ENCODE measurements around the gene ANKRD12.

ANKRD12 gene

GRCh38 chr18:9280849-9281248 lies 144.3 kb downstream of the ANKRD12 start:
- FAIRE-seq: no peak
- DNase-seq (ENCODE audit: insufficient read length, low spot score): no peak

- DNase-seq (ENCODE audit: insufficient read length, low spot score) (no peak), FAIRE-seq (no peak)
Measured at GRCh38 chr18:9281780-9282179, 145.2 kb downstream of the ANKRD12 start.

- DNase-seq (ENCODE audit: insufficient read length, low spot score) (no peak), FAIRE-seq (no peak)
Measured at GRCh38 chr18:9283791-9284190, 147.2 kb downstream of the ANKRD12 start.

- FAIRE-seq: no peak
Measured at GRCh38 chr18:9285604-9286003, 149.0 kb downstream of the ANKRD12 start.

GRCh38 chr18:9287036-9287435 lies 150.5 kb downstream of the ANKRD12 start:
- DNase-seq (ENCODE audit: insufficient read length, low spot score) (no peak), FAIRE-seq (no peak)

More at GRCh38 chr18:9285604-9286003, 149.0 kb downstream of the ANKRD12 start:
- DNase-seq (ENCODE audit: insufficient read length, low spot score): no peak

GRCh38 chr18:9289698-9290097 lies 153.1 kb downstream of the ANKRD12 start:
- FAIRE-seq (no peak), DNase-seq (ENCODE audit: insufficient read length, low spot score) (no peak)

- DNase-seq (ENCODE audit: insufficient read length, low spot score) (no peak), FAIRE-seq (no peak)
Measured at GRCh38 chr18:9290156-9290555, 153.6 kb downstream of the ANKRD12 start.

- no peak for FAIRE-seq
- DNase-seq (ENCODE audit: insufficient read length, low spot score): no peak
Measured at GRCh38 chr18:9292047-9292446, 155.5 kb downstream of the ANKRD12 start.

GRCh38 chr18:9293948-9294347 lies 157.4 kb downstream of the ANKRD12 start:
- no peak for FAIRE-seq
- no peak for DNase-seq (ENCODE audit: insufficient read length, low spot score)

- no peak for DNase-seq (ENCODE audit: insufficient read length, low spot score)
- no peak for FAIRE-seq
Measured at GRCh38 chr18:9296233-9297006, 159.8 kb downstream of the ANKRD12 start.

GRCh38 chr18:9297007-9297393 lies 160.4 kb downstream of the ANKRD12 start:
- DNase-seq (ENCODE audit: insufficient read length, low spot score) (no peak), FAIRE-seq (no peak)

- DNase-seq (ENCODE audit: insufficient read length, low spot score) (no peak), FAIRE-seq (no peak)
Measured at GRCh38 chr18:9304388-9305070, 167.9 kb downstream of the ANKRD12 start.

- FAIRE-seq: no peak
- no peak for DNase-seq (ENCODE audit: insufficient read length, low spot score)
Measured at GRCh38 chr18:9319333-9319732, 182.8 kb downstream of the ANKRD12 start.

GRCh38 chr18:9321017-9321452 lies 184.5 kb downstream of the ANKRD12 start:
- no peak for FAIRE-seq
- DNase-seq (ENCODE audit: insufficient read length, low spot score): no peak

GRCh38 chr18:9321736-9322135 lies 185.2 kb downstream of the ANKRD12 start:
- FAIRE-seq: no peak
- DNase-seq (ENCODE audit: insufficient read length, low spot score): no peak

- FAIRE-seq: no peak
- no peak for DNase-seq (ENCODE audit: insufficient read length, low spot score)
Measured at GRCh38 chr18:9322744-9323143, 186.2 kb downstream of the ANKRD12 start.

GRCh38 chr18:9323750-9324445 lies 187.3 kb downstream of the ANKRD12 start:
- FAIRE-seq: no peak

GRCh38 chr18:9325716-9326115 lies 189.1 kb downstream of the ANKRD12 start:
- FAIRE-seq: no peak
- DNase-seq (ENCODE audit: insufficient read length, low spot score): no peak

More at GRCh38 chr18:9323750-9324445, 187.3 kb downstream of the ANKRD12 start:
- no peak for DNase-seq (ENCODE audit: insufficient read length, low spot score)

GRCh38 chr18:9328776-9329175 lies 192.2 kb downstream of the ANKRD12 start:
- DNase-seq (ENCODE audit: insufficient read length, low spot score): no peak

GRCh38 chr18:9329471-9329870 lies 192.9 kb downstream of the ANKRD12 start:
- DNase-seq (ENCODE audit: insufficient read length, low spot score) (no peak), FAIRE-seq (no peak)

More at GRCh38 chr18:9328776-9329175, 192.2 kb downstream of the ANKRD12 start:
- FAIRE-seq: no peak

- no peak for DNase-seq (ENCODE audit: insufficient read length, low spot score)
- FAIRE-seq: no peak
Measured at GRCh38 chr18:9330419-9330818, 193.8 kb downstream of the ANKRD12 start.

All from HTR-8/SVneo (cell line).